Right renal cortex interstitium (tissue), 3 donors: ENCODE measurements around the gene ZMYND19. TPM values are rescaled to one million over a fixed set of nuclear protein-coding genes. Genes with fewer than 3 reads are reported as not detected.
"Not testable (repeated sequence)": the region's sequence is repeated elsewhere in the genome, so short reads cannot be mapped to it uniquely, and the experiment has no call there.

Experiments
- DNase-seq, 3 donors: peaks; one replicate each; pipeline ENCODE4 v3.0.0-alpha.2; 2013; ENCODE audit warnings: low read depth in 3 of 3, low spot score in 2 of 3
- polyA plus RNA-seq, 3 donors: library from polyadenylated mRNA; unstranded; fragments of 120-200 nt; gene quantifications; one replicate each; pipeline ENCODE4 v1.2.1, GENCODE V29; 2013; ENCODE audit not compliant: insufficient read length in 3 of 3

ZMYND19 gene
- polyA plus RNA-seq, 3 donors: 17.1 to 19.4 (median 18.8) TPM

DNA sequence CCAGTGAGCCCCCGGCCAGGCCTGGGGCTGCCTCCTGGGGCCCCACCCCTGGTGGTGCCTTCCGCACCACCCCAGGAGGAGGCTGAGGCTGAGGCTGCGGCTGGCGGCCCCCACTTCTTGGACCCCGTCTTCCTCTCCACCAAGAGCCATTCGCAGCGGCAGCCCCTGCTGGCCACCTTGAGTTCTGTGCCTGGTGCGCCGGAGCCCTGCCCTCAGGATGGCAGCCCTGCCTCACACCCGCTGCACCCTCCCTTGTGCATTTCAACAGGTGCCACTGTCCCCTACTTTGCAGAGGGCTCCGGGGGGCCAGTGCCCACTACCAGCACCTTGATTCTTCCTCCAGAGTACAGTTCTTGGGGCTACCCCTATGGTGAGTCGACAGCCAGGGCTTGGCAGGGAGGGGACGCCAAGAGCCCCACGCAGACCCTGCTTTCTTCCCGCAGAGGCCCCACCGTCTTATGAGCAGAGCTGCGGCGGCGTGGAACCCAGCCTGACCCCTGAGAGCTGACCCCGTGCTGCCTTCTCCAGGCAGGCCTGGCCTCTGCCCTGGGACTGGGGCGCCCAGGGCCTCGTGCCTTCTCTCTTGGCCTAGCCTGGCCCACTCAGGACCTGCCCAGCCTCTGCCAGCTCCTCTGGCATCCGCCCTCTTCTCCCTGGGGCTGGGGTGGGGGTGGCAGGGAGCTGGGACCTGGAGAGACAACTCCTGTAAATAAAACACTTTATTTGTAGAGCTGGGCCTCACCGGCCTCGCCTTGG lies 24.5 kb upstream of the ZMYND19 start:
- no peak for DNase-seq

DNA sequence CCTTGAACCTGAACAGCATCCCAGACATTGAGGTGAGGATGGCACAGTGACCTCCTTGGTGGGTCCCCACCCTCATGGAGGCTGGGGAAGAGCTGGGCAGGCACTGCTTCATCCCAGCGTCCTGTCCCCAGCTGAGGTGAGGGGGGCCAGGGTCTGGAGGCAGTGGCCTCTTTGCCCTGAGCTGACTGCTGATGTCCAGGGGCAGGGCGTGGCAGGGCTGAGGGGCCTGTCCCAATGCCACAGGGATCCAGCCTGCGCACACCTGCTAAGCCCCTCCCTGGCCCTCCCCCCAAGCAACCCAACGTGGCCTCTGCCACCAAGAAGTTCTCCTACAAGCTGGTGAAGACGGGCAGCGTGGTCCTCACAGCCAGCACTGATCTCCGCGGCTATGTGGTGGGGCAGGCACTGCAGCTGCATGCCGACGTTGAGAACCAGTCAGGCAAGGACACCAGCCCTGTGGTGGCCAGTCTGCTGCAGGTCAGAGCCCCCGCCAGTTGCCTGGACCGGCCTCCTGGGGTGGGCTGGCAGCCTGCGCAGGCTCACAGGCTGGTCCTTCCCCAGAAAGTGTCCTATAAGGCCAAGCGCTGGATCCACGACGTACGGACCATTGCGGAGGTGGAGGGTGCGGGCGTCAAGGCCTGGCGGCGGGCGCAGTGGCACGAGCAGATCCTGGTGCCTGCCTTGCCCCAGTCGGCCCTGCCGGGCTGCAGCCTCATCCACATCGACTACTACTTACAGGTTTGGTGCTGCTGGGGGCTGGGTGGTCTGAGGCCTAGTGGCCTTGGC lies 23.6 kb upstream of the ZMYND19 start:
- DNase-seq: no peak

DNA sequence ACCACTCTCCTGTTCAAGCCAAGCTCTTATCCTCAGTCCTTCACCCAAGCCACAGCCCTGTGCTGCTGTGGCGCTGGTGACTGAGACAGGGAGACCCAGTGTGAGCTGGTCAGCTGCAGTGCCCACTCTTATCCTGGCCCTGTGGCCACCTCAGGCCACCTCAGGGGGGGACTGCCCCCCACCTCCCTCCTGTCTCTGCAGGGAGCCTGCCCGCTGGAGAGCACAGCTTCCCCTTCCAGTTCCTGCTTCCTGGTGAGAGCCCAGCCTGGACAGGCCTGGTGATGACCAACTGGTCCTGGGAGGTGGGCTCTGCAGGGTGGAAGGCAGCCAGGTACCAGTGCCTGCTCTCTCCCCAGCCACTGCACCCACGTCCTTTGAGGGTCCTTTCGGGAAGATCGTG lies 22.9 kb upstream of the ZMYND19 start:
- DNase-seq: no peak

DNA sequence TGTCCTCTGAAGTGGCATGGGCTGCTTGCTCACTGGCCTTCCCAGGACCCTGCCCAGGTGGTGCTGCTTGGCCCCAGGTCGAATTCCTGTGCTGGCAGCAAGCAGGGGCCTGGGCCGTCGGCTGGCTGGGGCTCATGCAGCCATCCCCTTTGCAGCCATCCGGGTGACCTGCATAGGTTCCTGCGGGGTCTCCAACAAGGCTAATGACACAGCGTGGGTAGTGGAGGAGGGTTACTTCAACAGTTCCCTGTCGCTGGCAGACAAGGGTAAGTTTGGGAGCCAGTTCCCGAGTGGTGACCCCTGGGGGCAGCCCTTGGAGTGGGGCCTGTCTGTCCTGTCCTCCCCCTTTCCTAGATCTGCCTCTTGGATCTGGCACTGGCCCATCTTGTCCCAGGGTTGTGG lies 22.4 kb upstream of the ZMYND19 start:
- DNase-seq: no peak

DNA sequence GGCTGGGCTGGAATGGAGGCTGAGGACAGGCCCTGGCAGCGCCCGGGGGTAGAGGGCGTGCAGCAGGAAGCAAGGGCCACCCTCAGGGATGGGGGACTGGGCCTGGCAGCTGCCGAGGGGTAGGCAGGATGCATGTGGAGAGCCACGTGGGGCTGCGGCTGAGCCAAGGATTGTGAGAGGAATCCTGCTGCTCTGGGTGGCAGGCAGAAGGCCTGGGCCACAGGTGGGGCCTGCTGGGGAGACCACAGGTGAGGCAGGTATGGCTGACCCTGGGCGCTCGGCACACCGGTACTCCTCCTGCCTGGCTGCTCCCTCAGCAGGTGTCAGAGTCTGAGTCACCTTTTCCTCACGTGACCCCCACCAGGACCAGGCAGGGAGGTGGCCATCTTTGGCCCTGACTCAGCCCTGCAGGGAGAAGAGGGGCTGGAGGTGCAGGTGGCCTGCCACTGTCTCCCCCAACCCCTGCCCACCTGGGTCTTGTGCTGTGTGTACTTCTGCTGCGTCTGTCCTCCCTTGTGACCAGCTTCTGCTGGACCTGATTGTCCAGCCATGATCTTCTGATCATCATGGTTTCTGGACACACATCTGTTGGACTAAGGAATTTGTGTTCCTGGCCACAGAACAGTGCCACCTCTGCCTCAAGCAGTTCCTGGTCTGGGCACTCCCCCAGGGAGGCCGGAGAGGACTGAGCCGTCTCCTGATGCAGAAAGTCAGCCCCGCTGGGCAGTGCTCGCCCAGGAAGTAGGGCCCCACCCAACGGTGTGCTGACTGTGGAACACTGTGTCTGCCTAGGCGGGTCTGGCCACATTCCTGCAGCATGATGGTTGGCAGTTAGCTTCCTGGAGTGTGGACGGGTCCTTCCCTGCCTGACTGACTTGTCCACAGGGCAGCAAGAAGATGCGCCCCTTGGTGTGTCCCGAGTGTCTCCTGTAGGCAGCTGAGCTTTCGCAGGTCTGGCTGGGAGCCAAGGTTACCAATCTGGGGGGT lies 21.6 kb upstream of the ZMYND19 start:
- DNase-seq: no peak

DNA sequence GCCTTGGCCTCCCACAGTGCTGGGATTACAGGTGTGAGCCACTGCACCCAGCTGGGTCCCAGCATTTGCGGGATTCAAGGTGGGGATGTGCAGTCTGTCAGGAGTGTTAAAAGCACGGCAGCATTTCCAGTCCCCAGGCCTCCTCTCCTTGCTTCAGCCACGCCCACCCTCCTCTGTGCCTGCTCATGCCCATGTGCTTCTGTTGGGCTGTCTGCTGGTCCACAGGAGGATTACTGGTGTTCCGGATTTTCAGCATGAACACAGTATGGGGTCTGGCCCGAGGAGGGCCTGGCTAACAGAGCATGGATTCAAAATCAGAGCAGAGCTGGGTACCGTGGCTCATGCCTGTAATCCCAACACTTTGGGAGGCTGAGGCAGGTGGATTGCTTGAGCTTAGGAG lies 20.6 kb upstream of the ZMYND19 start:
- no peak for DNase-seq

DNA sequence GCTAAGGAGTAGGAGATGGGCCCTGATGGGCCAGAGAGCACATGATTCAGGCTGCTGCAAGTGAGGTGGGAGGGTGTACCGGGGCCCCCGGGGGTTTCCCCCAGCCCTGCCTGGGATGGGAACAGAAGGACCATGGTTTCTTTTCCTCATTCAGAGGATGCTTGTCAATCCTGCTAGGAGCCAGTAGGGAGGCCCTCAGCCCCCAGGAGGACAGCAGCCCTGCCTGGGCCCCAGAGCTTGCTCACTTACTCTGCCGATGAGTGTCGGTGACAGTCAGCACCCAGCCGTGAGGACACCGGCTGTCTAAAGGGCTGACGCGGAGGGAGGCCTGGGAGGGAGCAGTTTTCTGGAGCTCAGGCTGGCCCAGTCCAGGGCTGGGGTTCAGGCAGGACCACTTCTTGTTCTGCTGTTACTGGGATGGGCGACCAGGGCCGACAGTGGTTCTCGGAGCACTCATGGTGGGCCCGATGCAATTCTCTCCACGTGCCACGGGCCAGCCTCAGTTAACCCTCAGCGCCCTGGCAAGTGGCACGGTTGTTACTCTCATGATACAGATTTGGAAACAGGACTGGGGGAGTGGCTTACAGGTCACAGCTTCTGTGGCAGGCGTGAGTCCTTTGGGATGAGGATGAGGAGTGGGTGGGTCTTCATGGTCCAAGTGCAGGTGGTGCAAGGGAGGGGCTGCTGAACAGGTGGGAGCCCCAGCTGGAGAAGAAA lies 17.0 kb upstream of the ZMYND19 start:
- DNase-seq: no peak

DNA sequence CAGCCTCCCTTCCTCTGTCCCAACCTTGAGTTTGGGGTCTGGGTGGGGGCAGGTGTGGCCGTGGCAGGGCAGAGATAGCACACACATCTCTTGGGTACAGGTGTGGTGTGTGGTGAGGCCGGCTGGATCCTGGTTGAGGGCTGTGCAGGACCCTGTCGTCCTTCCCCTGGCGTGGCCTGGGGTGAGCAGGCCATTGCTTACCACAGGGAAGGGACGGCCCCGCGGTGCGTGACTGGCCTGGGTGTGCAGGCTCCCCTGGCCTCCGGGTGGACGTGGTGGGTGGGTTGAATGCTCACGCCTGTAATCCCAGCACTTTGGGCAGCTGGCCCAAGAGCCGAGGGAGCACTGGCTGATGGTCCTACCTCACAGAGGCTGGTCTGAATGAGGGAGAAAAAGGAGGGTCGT lies 16.4 kb upstream of the ZMYND19 start:
- DNase-seq: no peak

DNA sequence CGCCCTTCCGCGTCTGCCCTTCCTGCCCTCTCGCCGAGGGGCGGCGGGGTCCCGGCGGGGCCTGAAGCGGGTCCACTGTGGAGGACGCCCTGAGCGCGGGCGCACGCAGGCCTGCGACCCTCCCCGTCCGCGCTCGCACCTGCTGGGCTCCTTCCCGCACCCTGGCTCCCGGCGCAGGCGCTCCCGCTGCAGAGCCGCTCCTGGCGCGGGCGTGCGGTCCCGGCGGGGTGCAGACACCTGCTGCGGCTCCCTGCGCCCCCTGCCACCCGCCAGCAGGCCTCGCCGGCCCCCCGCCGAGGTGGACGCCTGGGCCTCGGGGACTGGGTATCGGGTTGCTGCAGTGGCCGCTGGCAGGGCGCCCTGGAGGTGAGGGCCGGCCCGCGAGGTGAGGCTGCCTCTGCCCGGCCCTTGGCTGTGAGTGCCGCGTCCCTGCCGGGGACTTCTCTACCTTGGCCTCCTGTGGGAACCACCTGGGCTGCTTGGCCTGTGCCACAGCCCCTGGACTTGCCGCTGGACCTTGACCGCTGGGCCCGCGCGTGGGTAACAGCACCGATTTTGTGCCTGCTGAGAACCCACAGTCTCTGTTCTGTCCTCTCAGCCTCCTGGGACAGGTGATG lies 15.8 kb upstream of the ZMYND19 start:
- DNase-seq: no peak

DNA sequence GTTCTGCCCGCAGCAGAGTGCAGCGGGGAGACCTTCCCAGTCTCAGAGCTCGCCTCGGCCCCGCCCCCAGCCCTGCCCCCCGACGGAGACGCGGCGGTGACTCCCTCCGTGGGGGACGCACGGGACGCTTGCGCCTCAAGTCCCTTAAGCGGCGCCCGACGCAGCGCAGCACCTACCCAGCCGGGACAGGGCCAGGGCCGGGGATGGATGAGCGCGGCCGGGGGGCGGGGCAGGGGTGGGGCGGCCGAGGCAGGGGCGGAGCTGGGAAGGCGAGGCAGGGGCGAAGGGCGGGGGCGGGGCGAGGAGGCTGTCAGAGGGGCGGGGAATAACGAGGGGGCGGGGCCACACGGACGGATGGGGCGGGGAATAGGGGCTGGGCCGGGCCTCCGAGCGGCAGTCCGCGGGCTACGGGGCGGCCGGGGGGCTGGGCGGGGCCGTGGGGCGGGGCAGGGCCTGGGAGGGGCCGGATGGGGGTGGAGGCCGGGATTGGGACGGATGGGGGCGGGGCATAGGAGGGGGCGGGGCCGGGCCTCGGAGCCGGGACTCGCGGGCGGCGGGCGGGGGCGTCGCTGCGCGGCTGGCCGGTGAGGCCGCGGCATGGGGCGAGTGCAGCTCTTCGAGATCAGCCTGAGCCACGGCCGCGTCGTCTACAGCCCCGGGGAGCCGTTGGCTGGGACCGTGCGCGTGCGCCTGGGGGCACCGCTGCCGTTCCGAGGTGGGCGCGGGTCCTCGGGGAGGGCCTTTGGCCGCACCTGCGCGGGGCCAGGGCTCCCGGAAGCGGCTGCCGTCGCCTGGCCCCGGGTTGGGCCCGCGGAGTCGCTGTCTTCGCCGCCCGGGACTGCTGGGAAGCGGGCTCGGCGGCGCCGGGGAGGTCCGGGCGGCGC lies 15.1 kb upstream of the ZMYND19 start, which contains the start of gene ARRDC1:
Gene ARRDC1 (plus strand): TSS at position 566 of the 884 bp plus-strand sequence. CDS start 32 bp downstream, at position 598.
- DNase-seq: peak in 2 of 3 donors; percentile 78 to 79

DNA sequence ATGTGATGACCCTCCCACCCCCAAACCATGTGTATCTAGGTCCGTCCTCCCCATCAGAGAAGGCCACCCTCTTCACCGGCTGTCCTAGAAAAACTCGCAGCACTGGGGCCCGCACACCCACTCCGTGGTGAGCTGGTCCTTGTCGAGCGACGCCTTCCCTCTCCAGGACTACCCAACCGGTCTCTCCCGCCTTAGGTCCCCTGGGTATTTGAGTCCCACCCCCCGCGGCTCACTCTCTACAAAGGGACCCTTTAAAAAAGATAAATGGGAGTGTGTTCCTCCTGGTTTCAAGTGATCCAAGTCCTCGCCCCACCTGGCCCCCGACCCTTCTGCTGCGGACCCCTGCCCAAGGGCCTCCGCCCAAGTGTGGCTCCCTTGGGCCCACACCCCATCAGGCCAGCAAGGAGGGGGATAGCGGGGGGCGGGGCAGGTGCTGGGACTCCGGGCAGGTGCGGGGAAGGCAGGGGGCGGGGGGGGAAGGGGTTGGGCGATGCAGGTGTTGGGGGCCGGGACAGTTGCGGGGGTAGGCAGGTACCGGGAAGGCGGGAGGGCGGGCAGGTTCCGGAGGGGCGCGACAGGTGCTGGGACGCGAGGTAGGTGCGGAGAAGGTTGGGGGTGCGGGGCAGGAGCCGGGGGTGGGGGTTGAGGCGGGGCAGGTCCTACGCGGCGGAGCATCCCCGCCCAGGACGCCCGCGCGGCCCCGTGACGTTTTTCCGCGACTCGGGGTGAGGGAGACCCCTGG lies 14.2 kb upstream of the ZMYND19 start:
- no peak for DNase-seq

DNA sequence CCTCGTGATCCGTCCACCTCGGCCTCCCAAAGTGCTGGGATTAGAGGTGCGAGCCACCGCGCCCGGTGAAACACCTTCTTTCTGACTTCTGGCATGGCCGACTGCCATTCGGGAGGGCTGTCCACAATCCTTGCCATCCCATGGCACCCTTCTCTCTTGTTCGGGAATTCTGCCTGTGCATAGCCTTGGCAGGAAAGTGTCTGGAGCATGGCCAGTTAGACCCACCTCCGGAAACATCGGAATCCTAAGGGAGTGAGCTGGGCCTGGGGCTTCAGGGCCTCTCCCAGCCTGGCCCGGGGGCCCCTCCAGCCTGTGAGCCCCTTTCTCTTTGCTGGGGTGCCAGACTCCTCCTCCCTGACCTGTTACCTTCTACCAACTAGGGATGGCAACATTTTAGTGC lies 13.6 kb upstream of the ZMYND19 start:
- no peak for DNase-seq

DNA sequence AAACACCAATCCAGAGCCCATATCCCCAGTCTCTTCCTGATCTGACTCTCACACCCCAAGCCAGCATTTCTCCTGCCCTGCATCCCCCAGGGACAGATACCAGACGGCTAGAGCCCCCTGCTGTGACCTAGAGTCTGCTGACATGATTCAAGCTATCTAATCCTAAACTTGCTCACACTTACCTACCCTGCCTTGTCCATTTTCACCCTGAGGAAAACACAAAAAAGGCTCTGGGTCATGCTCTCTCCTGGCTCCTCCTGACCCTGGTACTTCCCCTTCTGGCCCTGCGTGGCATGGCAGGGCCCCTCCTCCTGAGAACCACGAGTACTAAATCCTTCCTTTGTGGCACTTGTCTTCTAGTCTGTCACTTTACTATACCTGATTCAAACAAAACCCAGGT lies 12.3 kb upstream of the ZMYND19 start:
- DNase-seq: no peak

DNA sequence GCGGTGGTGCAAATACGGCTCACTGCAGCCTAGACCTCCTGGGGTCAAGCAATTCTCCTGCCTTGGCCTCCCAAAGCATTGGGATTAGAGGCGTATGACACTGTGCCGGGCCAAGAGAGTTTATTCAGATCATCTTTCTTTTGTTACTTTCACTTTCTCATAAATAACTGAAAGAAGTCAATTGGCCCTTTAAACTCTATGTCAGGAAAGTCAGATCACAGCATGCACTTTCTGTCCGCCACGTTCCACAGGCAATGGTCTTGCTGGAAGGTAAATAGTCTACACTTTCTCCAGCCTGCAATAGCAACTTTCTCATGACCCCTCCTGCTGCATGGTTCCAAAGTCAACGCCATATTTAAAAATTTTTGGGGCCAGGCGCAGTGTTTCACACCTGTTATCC lies 8.6 kb upstream of the ZMYND19 start:
- DNase-seq: no peak

DNA sequence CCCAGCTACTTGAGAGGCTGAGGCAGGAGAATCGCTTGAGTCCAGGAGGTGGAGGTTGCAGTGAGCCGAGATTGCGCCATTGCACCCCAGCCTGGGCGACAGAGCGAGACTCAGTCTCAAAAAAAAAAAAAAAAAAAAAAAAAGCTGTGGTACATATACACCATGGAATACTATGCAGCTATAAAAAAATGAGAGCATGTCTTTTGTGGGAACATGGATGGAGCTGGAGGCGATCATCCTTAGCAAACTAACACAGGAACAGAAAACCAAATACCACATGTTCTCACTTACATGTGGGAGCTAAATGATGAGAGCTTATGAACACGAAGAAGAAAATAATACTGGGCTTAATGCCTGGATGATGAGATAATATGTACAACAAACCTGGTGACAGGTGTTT lies 6.3 kb upstream of the ZMYND19 start:
- not testable (repeated sequence) for DNase-seq

DNA sequence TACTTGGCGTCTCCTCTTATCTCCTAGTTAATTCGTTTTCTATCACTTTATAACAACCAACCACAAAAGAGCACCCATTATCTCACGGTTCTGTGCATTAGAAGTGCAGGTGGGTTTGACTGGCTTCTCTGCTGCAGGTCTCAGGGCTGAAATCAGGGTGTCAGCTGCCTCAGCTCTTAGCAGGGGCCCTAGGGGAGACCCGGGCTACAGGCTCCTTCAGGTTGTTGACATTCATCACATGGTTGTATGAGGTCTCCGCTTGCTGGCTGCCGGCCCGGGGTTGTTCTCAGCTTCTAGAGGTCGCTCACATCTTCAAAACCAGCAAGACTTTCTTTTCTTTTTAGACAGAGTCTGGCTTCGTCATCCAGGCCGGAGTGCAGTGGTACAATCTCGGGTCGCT lies 2.9 kb upstream of the ZMYND19 start:
- DNase-seq: no peak

DNA sequence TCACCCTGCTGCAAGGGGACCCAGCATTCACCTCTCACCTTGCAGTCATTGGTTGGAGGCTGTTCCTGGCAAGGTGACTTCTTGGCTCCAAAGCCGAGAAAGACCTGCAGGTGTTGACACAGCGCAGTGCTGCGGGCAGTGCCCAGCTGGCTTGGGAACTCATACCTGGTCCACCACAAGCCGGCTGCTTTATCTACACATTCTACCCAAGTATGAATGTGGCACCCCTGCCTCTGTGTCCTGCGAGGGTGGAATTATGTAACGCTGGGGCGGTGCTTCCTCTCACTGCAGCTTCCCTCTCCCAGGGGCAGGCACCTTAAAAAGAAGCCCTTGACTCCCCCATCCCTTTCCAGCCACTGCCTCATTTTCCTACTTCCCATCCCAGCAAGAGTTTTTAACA lies 2.5 kb upstream of the ZMYND19 start:
- DNase-seq: no peak

DNA sequence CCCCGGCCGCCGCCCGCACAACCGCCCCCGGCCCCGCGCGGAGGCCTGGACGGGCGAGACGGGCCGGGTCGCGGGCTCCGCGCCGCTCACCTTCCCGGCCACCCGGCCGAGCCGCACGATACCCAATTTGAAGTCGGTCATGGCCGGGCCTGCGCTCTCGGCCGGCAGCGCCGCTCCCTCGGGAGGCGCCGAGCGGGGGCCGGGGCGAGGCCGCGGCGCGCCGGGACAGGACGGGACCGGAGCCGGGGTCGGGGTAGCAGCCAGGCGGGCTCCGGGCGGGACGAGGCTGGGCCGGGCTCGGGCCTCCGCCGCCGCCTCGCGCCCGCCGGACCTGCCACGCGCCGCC lies 216 bp downstream of the ZMYND19 start:
- no peak for DNase-seq
